LNCaP clone FGC (cell line): ENCODE results near the gene DCHS2.

ENCODE experiments used
- DNase-seq: peaks from one replicate; pipeline ENCODE4 v3.0.0-alpha.2; 2011; ENCODE audit warnings: low read depth
- H3K4me3 ChIP-seq: 2 replicates; pipeline ENCODE4 v1.5.1; 2011; ENCODE audit warnings: mild to moderate bottlenecking, low read depth, low read length, control low read depth
- CTCF ChIP-seq: IDR thresholded peaks from 2 replicates; pipeline ENCODE4 v1.5.1; 2012; ENCODE audit warnings: mild to moderate bottlenecking; ENCODE audit not compliant: control insufficient read depth, insufficient read depth; ENCODE audit errors: extremely low read depth

The DCHS2 gene

GRCh38 chr4:154435895-154436294 lies 55.7 kb downstream of the DCHS2 start:
- DNase-seq: no peak
- no peak for TF ChIP-seq CTCF
- H3K4me3 ChIP-seq: no peak overlapping the region

- no peak for DNase-seq
- no peak overlapping the region for H3K4me3 ChIP-seq
- TF ChIP-seq CTCF: no peak
Observed at GRCh38 chr4:154433543-154433942, 58.1 kb downstream of the DCHS2 start.

GRCh38 chr4:154429176-154429575 lies 62.4 kb downstream of the DCHS2 start:
- TF ChIP-seq CTCF: no peak
- DNase-seq: no peak

GRCh38 chr4:154427149-154427548 lies 64.5 kb downstream of the DCHS2 start:
- no peak overlapping the region for H3K4me3 ChIP-seq
- TF ChIP-seq CTCF: no peak
- DNase-seq: no peak

More at GRCh38 chr4:154429176-154429575, 62.4 kb downstream of the DCHS2 start:
- no peak overlapping the region for H3K4me3 ChIP-seq

- TF ChIP-seq CTCF: no peak
- no peak for DNase-seq
Observed at GRCh38 chr4:154425514-154425913, 66.1 kb downstream of the DCHS2 start.

GRCh38 chr4:154424810-154425484 lies 66.7 kb downstream of the DCHS2 start:
- no peak for DNase-seq
- no peak overlapping the region for H3K4me3 ChIP-seq
- TF ChIP-seq CTCF: no peak

More at GRCh38 chr4:154425514-154425913, 66.1 kb downstream of the DCHS2 start:
- no peak overlapping the region for H3K4me3 ChIP-seq

GRCh38 chr4:154422152-154422551 lies 69.4 kb downstream of the DCHS2 start:
- no peak overlapping the region for H3K4me3 ChIP-seq
- no peak for TF ChIP-seq CTCF
- DNase-seq: no peak
